BLaER1 treated with 17β-estradiol and CSF1 and Interleukin-3, amounts not matched to agents 10 nM and 100 nM (cell line): Measurements from ENCODE around the gene TSPAN33.

ENCODE experiments used
- H3K27ac ChIP-seq, 11 experiments: shearing (Covaris generic); formaldehyde crosslinking; 2 replicates each; pipeline ENCODE4 v1.8.1; 2022
- H3K27me3 ChIP-seq, 11 experiments: shearing (Covaris generic); formaldehyde crosslinking; 2 replicates each; pipeline ENCODE4 v1.8.1; 2022
- H3K36me3 ChIP-seq, 11 experiments: shearing (Covaris generic); formaldehyde crosslinking; 2 replicates each; pipeline ENCODE4 v1.8.1; 2022
- H3K4me1 ChIP-seq, 10 experiments: shearing (Covaris generic); formaldehyde crosslinking; 2 replicates each; pipeline ENCODE4 v1.8.1; 2022
- H3K4me2 ChIP-seq, 11 experiments: shearing (Covaris generic); formaldehyde crosslinking; 2 replicates each; pipeline ENCODE4 v1.8.1; 2022
- H3K4me3 ChIP-seq, 10 experiments: shearing (Covaris generic); formaldehyde crosslinking; 2 replicates each; pipeline ENCODE4 v1.8.1; 2022
- H3K9ac ChIP-seq, 11 experiments: shearing (Covaris generic); formaldehyde crosslinking; 2 replicates each; pipeline ENCODE4 v1.8.1; 2022
- H3K9me3 ChIP-seq, 11 experiments: shearing (Covaris generic); formaldehyde crosslinking; replicated peaks in 1 of 11; 2 replicates each; pipeline ENCODE4 v1.8.1; 2022
- H4K20me1 ChIP-seq, 11 experiments: shearing (Covaris generic); formaldehyde crosslinking; 2 replicates each; pipeline ENCODE4 v1.8.1; 2022
- Cebpa-rat ChIP-seq, 11 experiments: shearing (Covaris generic); IDR thresholded peaks; 2 replicates each; pipeline ENCODE4 v1.8.1; 2022

The TSPAN33 gene

DNA sequence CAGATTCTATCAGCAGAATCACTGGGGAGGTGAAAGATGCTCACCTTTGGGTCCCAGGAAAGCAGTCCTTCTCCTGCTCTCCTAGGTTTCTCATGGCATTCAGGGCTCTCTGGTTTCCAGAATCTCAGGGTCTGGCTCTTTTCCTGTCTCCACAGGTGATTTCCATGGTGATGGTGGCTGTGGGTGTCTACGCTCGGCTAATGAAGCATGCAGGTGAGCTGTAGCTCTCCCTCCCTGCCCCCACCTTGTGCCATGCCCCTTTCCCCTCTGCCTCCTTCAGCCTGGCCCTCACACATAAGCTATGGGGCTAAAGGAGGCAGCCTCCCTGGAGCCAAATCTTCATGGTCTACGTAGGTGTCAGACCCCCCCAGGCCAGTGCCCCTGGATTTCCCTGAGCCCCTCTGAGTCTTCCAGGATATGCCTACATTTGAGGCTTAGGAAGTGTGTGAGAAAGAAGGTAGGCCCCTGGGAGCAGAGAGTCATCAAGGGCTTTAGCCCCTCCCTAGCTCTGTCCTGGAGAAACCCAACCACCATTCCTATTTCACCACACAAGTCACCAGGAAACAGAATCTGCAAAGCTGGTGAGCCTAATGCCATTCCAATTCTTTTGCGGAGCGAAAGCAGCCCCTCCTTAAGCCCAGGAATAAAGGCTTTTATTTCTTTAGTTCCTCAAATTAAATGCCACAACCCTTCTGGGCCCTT, 17.2 kb downstream of the TSPAN33 start:
- H3K27ac ChIP-seq, result peak overlapping the region in 2 of 11 experiments; percentile 10 to 19; a peak in 1 of 22 replicates
- no peaks in the 10 kb centered on the region for H3K9me3 ChIP-seq
- H3K9ac ChIP-seq, result peak overlapping the region in 4 of 11 experiments; percentile 7 to 41 (median 12); a peak in 2 of 22 replicates
- no peak for TF ChIP-seq Cebpa-rat (IDR thresholded peaks at IDR 0.05)
- H3K4me1 ChIP-seq, result peaks cover 16 to 42% (median 35%) of the 10 kb centered on the region in 10 experiments
- peak overlapping the region; percentile 53 to 91 (median 77) for H3K4me2 ChIP-seq
- H3K36me3 ChIP-seq, result peaks cover 19 to 47% (median 25%) of the 10 kb centered on the region in 11 experiments
- no peak overlapping the region; a peak in 2 of 20 replicates for H3K4me3 ChIP-seq
- H3K27me3 ChIP-seq, result no peaks in the 10 kb centered on the region
- peaks cover 0 to 28% (median 9%) of the 10 kb centered on the region in 11 experiments; a peak in 10 of 22 replicates for H4K20me1 ChIP-seq

DNA sequence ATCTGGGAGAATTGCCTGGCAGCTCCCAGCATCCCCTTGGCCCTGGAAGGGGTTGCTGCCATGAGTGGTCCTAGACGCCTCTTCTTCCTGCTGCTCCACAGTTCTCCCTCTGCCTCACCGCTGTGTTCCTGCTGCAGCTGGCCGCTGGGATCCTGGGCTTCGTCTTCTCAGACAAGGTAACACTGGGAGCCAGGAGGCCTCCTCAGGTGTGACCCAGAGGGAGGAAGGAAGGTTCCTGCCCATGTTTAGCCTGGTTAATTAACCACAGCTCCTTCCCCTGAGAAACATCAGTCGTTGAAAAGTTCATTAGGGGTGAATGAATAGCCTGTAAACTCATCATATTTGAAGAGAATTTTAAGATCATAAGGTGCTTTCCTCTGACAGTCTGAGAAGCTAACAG, 18.2 kb downstream of the TSPAN33 start:
- H3K36me3 ChIP-seq, result peaks cover 29 to 56% (median 35%) of the 10 kb centered on the region in 11 experiments
- no peak for TF ChIP-seq Cebpa-rat (IDR thresholded peaks at IDR 0.05)
- peak overlapping the region in 9 of 11 experiments; percentile 61 to 91 (median 85); a peak in 18 of 22 replicates for H3K4me2 ChIP-seq
- H3K4me1 ChIP-seq, result peaks cover 16 to 42% (median 35%) of the 10 kb centered on the region in 10 experiments
- H4K20me1 ChIP-seq, result peaks cover 0 to 28% (median 9%) of the 10 kb centered on the region in 11 experiments; a peak in 10 of 22 replicates
- H3K27ac ChIP-seq, result peak overlapping the region in 4 of 11 experiments; percentile 12 to 37 (median 26); a peak in 4 of 22 replicates
- peaks cover 0 to 6% (median 4%) of the 10 kb centered on the region in 11 experiments; a peak in 11 of 22 replicates for H3K27me3 ChIP-seq
- no peaks in the 10 kb centered on the region for H3K9me3 ChIP-seq
- H3K4me3 ChIP-seq, result no peak overlapping the region
- no peak overlapping the region for H3K9ac ChIP-seq

DNA sequence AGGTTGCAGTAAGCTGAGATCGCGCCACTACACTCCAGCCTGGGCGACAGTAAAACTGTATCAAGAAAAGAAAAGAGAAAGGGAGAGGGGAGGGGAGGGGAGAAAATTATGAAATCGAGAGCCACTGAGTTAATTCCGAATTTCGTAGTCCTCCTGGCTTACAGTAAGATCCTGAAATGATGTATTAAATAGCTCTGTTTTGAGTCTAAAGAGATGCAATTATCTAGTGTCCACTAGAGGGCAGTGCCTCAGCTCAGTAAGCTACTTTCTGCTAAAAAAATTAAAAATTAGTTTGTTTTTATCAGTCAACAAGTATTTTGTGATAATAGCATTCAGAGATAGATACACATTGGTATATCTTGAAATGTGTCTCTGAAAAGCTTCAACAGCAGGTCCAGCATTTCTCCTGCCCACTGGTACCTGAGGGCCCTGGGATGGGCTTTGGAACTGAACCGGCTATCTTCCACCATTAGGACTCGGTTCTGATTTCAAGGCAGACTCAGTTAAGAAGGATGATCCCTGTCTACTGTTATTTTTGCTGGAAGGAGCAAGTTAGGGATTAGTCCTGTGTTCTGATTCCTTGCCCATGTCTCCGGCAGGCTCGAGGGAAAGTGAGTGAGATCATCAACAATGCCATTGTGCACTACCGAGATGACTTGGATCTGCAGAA, 19.5 kb downstream of the TSPAN33 start:
- no peaks in the 10 kb centered on the region for H3K9me3 ChIP-seq
- no peak for TF ChIP-seq Cebpa-rat (IDR thresholded peaks at IDR 0.05)
- H3K27me3 ChIP-seq, result peaks cover 12 to 18% (median 17%) of the 10 kb centered on the region in 11 experiments
- H3K9ac ChIP-seq, result no peak overlapping the region
- peak overlapping the region in 1 of 11 experiments; percentile 4; a peak in 1 of 22 replicates for H3K27ac ChIP-seq
- peaks cover 34 to 59% (median 44%) of the 10 kb centered on the region in 11 experiments for H3K36me3 ChIP-seq
- peaks cover 19 to 47% (median 39%) of the 10 kb centered on the region in 10 experiments for H3K4me1 ChIP-seq
- no peak overlapping the region for H3K4me3 ChIP-seq
- peak overlapping the region in 6 of 11 experiments; percentile 35 to 86 (median 66); a peak in 10 of 22 replicates for H3K4me2 ChIP-seq
- H4K20me1 ChIP-seq, result peaks cover 0 to 28% (median 9%) of the 10 kb centered on the region in 11 experiments; a peak in 10 of 22 replicates

DNA sequence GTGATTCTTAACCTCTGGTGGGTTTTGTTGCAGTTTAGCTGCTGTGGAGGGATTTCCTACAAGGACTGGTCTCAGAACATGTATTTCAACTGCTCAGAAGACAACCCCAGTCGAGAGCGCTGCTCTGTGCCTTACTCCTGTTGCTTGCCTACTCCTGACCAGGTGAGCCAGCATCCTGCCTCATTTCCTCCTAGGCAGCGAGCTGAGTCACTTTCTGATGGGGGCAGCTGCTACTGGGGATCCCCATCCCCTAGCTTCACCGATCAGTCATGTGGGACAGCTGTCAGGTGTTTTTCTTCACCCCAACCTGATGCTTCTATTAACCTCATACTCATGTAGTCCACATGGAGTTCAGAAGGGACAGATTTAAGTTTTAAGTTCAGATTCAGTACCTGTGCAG, 22.2 kb downstream of the TSPAN33 start:
- peaks cover 34 to 59% (median 44%) of the 10 kb centered on the region in 11 experiments for H3K36me3 ChIP-seq
- H3K9me3 ChIP-seq, result no peaks in the 10 kb centered on the region
- no peak for TF ChIP-seq Cebpa-rat (IDR thresholded peaks at IDR 0.05)
- H3K4me1 ChIP-seq, result peaks cover 27 to 37% (median 34%) of the 10 kb centered on the region in 10 experiments
- no peak overlapping the region for H3K4me3 ChIP-seq
- peaks cover 26 to 41% (median 35%) of the 10 kb centered on the region in 11 experiments for H3K27me3 ChIP-seq
- no peak overlapping the region for H3K9ac ChIP-seq
- no peak overlapping the region for H3K4me2 ChIP-seq
- no peak overlapping the region for H3K27ac ChIP-seq
- H4K20me1 ChIP-seq, result peaks cover 0 to 10% (median 0%) of the 10 kb centered on the region in 11 experiments; a peak in 4 of 22 replicates

DNA sequence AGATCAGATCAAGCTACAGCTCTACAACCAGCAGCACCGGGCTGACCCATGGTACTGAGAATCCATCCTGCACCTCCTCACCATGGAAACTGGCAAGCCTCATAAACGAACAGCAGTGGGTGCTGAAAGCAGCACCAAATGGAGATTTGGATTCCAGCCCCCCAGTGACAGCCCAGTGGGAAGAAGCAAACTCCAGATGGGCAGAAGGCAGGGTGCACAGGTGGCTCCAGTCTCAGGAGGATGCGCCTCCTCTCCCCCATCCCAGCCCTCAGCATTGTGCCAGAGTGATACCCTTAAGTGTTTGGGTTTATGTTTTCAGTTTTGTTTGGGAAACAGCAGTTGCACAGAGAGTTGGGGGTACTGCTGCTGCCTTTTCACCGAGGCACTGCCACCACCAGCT, 23.3 kb downstream of the TSPAN33 start:
- H4K20me1 ChIP-seq, result no peaks in the 10 kb centered on the region; a peak in 1 of 22 replicates
- TF ChIP-seq Cebpa-rat (IDR thresholded peaks at IDR 0.05), result no peak
- no peak overlapping the region for H3K9ac ChIP-seq
- peaks cover 34 to 50% (median 41%) of the 10 kb centered on the region in 11 experiments for H3K36me3 ChIP-seq
- H3K9me3 ChIP-seq, result no peaks in the 10 kb centered on the region
- no peak overlapping the region for H3K27ac ChIP-seq
- no peak overlapping the region for H3K4me2 ChIP-seq
- peaks cover 16 to 26% (median 23%) of the 10 kb centered on the region in 10 experiments; a peak in 19 of 20 replicates for H3K4me1 ChIP-seq
- H3K27me3 ChIP-seq, result peaks cover 26 to 41% (median 35%) of the 10 kb centered on the region in 11 experiments
- no peak overlapping the region for H3K4me3 ChIP-seq

DNA sequence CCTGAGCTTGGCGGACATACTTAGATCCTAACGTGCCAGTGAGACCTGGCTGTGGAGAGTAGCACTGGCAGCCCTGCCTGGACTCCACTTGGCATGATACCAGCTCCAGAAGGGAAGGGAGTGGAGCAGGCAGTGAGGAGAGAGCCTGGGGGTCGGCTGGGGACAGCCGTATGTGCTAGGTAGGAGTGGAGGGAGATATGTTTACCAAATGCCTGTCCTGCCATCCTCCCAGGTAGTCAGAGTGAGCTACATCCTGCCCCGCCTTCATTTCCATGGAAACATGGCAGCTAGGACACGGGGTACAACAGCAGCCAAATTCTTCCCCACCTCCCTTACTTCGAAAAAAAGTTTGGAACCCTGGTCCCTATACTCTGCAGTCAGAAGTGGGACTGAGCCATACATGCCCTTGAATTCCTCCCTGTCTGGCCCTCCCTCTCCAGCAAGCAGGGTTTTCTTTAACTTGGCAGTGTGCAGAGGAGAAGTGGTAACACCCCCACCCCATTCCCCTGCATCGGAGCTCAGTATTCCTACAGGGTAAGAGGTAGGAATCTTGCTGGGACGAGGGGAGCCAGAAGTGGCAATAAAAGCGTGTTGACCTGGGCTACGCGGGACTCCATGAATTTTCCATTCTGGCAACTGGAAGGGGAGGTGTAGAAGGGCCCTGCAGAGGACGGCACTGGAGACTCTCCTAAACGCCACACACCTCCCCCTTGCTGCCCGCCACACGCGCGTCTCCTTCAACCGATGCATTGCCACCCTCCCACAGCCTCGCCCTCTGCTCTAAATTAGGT, 23.9 kb downstream of the TSPAN33 start:
- Histone ChIP-seq H3K36me3 (peaks cover 34 to 48% (median 41%) of the 10 kb centered on the region in 11 experiments), H3K27me3 (peaks cover 26 to 41% (median 35%) of the 10 kb centered on the region in 11 experiments), H3K27ac (0 out of 22 replicates have a peak overlapping the region, but pooled peaks of 1 of the 11 experiments have one; percentile 54), H3K9me3 (no peaks in the 10 kb centered on the region), H3K4me1 (peaks cover 16 to 20% (median 18%) of the 10 kb centered on the region in 10 experiments; a peak in 19 of 20 replicates), H4K20me1 (no peaks in the 10 kb centered on the region; a peak in 1 of 22 replicates), H3K4me3 (peak overlapping the region in 2 of 10 experiments; percentile 34 to 57; a peak in 2 of 20 replicates), H3K9ac (peak overlapping the region in 2 of 11 experiments; percentile 68 to 73; a peak in 2 of 22 replicates), H3K4me2 (peak overlapping the region in 10 of 11 experiments; percentile 57 to 87 (median 70); a peak in 20 of 22 replicates)
- TF ChIP-seq Cebpa-rat (IDR thresholded peaks at IDR 0.05), result no peak

DNA sequence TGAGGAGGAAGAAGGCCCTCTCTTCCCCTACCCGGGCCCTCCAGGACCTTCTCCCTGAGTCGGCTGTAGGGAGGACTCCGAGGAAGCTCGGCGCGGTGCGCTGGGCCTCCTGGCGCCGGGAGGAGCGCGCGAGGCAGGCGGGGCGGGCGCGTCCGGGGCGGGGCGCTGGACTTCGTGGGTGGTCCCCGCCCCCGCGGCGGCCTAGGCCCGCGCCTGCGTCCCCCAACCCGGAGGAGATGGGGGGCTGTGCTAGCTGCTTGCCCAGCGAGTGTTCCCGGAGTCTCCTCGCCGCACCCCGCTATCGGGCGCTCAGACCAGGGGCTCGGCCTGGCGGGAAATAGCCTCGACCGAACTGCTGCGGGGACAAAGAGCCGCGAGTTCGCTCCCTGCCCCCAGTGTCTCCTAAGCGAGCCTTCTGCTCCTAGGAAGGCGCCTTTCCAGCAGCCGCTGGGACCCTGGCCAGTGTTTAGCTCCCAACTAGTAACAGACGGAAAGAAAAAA, 24.7 kb downstream of the TSPAN33 start:
- H3K27ac ChIP-seq, result peak overlapping the region in 10 of 11 experiments; percentile 17 to 72 (median 54); a peak in 16 of 22 replicates
- no peak for TF ChIP-seq Cebpa-rat (IDR thresholded peaks at IDR 0.05)
- H3K9me3 ChIP-seq, result no peaks in the 10 kb centered on the region
- peak overlapping the region; percentile 57 to 87 (median 70) for H3K4me2 ChIP-seq
- H3K36me3 ChIP-seq, result peaks cover 33 to 46% (median 41%) of the 10 kb centered on the region in 11 experiments
- no peaks in the 10 kb centered on the region; a peak in 1 of 22 replicates for H4K20me1 ChIP-seq
- peak overlapping the region; percentile 9 to 73 (median 65); a peak in 20 of 22 replicates for H3K9ac ChIP-seq
- H3K4me1 ChIP-seq, result peaks cover 12 to 18% (median 16%) of the 10 kb centered on the region in 10 experiments; a peak in 18 of 20 replicates
- peak overlapping the region; percentile 34 to 65 (median 48); a peak in 18 of 20 replicates for H3K4me3 ChIP-seq
- peaks cover 26 to 41% (median 35%) of the 10 kb centered on the region in 11 experiments for H3K27me3 ChIP-seq
